HuH-7 (cell line): ENCODE measurements around the gene FRRS1L.

ENCODE experiments used
- DNase-seq: peaks from one replicate; pipeline ENCODE4 v3.0.0; 2011; ENCODE audit warnings: low spot score

Gene FRRS1L

GRCh38 chr9:109166771-109167601 lies at the start of gene FRRS1L:
FRRS1L (minus strand) TSS chr9:109167249; CDS start chr9:109167138, 111 bp downstream.
- no peak for DNase-seq

GRCh38 chr9:109214414-109214813 lies 47.4 kb upstream of the FRRS1L start:
- DNase-seq = no peak

GRCh38 chr9:109213285-109214121 lies 46.5 kb upstream of the FRRS1L start:
- no peak for DNase-seq

GRCh38 chr9:109212768-109213167 lies 45.7 kb upstream of the FRRS1L start:
- no peak for DNase-seq

GRCh38 chr9:109206670-109207069 lies 39.6 kb upstream of the FRRS1L start:
- DNase-seq = no peak

GRCh38 chr9:109205526-109205925 lies 38.5 kb upstream of the FRRS1L start:
- no peak for DNase-seq

- DNase-seq = no peak
Measured at GRCh38 chr9:109203761-109204360, 36.8 kb upstream of the FRRS1L start.

GRCh38 chr9:109199676-109200075 lies 32.6 kb upstream of the FRRS1L start:
- DNase-seq = no peak

GRCh38 chr9:109198736-109199382 lies 31.8 kb upstream of the FRRS1L start:
- peak; percentile 28 for DNase-seq

- no peak for DNase-seq
Measured at GRCh38 chr9:109193974-109194556, 27.0 kb upstream of the FRRS1L start.

GRCh38 chr9:109192732-109193361 lies 25.8 kb upstream of the FRRS1L start:
- DNase-seq = peak; percentile 69

- no peak for DNase-seq
Measured at GRCh38 chr9:109191746-109192145, 24.7 kb upstream of the FRRS1L start.

- DNase-seq = no peak
Measured at GRCh38 chr9:109190151-109190550, 23.1 kb upstream of the FRRS1L start.

GRCh38 chr9:109186857-109187520 lies 19.9 kb upstream of the FRRS1L start:
- no peak for DNase-seq

GRCh38 chr9:109182940-109183798 lies 16.1 kb upstream of the FRRS1L start:
- DNase-seq = peak; percentile 73

GRCh38 chr9:109182550-109182939 lies 15.5 kb upstream of the FRRS1L start:
- DNase-seq = no peak

- DNase-seq = no peak
Measured at GRCh38 chr9:109181284-109181683, 14.2 kb upstream of the FRRS1L start.

GRCh38 chr9:109179801-109180523 lies 12.9 kb upstream of the FRRS1L start:
- no peak for DNase-seq

- no peak for DNase-seq
Measured at GRCh38 chr9:109176963-109177362, 9.9 kb upstream of the FRRS1L start.
